Fibroblast of mammary gland (primary cell): ENCODE results near the gene IGSF11.
"Not testable (repeated sequence)": the region's sequence is repeated elsewhere in the genome, so short reads cannot be mapped to it uniquely, and the experiment has no call there.

ENCODE experiments used
- DNase-seq: peaks from one replicate; pipeline ENCODE4 v3.0.0-alpha.2; 2010; ENCODE audit warnings: low read depth
- H3K4me3 ChIP-seq: 2 replicates; pipeline ENCODE4 v1.5.1; 2011; ENCODE audit warnings: low read depth, mild to moderate bottlenecking, low read length, moderate library complexity; ENCODE audit not compliant: control insufficient read depth
- TF ChIP-seq, protein P1 (sequence below): conservative IDR thresholded peaks from 2 replicates; pipeline ENCODE4 v1.5.1; 2011; ENCODE audit warnings: low read depth, low read length, inconsistent platforms; ENCODE audit not compliant: control insufficient read depth, insufficient read depth

The IGSF11 gene

GRCh38 chr3:118859950-118860349 lies 174.7 kb downstream of the IGSF11 start:
- no peak overlapping the region for H3K4me3 ChIP-seq
- no peak for DNase-seq
- TF ChIP-seq, protein P1, sequence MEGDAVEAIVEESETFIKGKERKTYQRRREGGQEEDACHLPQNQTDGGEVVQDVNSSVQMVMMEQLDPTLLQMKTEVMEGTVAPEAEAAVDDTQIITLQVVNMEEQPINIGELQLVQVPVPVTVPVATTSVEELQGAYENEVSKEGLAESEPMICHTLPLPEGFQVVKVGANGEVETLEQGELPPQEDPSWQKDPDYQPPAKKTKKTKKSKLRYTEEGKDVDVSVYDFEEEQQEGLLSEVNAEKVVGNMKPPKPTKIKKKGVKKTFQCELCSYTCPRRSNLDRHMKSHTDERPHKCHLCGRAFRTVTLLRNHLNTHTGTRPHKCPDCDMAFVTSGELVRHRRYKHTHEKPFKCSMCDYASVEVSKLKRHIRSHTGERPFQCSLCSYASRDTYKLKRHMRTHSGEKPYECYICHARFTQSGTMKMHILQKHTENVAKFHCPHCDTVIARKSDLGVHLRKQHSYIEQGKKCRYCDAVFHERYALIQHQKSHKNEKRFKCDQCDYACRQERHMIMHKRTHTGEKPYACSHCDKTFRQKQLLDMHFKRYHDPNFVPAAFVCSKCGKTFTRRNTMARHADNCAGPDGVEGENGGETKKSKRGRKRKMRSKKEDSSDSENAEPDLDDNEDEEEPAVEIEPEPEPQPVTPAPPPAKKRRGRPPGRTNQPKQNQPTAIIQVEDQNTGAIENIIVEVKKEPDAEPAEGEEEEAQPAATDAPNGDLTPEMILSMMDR = no peak

DNA sequence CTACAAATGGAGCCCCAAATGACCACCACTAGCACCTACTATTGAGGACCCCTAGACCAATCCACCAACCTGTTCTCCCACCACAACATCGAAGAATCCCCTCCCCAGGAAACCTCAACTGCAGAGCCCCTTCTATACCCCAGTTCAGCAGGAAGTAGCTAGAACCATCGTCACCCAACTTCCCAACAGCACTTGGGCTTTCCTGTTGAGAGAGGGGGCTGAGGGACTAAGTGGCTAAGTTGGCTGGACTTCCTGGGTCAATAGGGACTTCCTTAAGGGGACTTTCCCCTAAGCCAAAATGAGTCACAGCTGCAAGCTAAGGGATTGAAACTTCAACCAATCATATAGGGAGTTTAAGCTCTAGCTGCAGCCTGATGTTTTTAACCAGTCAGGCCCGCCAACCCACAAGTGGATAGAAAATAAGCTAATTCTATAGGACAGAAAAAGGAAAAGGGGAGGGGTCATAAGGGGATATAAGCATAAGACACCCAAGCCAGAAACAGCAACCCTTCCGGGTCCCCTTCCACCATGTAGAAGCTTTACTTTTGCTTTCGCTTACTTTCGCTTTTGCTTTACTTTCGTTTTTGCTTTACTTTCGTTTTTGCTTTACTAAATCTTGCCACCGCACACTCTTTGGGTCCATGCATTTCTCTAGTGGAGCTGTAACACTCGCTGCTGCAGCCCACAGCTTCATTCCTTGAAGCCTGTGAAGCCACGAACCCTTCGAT lies 183.0 kb downstream of the IGSF11 start:
- H3K4me3 ChIP-seq, DNase-seq: not testable (repeated sequence)

- DNase-seq = no peak
- TF ChIP-seq, protein P1 = no peak
- H3K4me3 ChIP-seq = no peak overlapping the region
Observed at GRCh38 chr3:118850687-118851086, 184.0 kb downstream of the IGSF11 start.
